CD1c-positive myeloid dendritic cell (primary cell): ENCODE results near the gene CLEC1B.
"Not testable (repeated sequence)": the region's sequence is repeated elsewhere in the genome, so short reads cannot be mapped to it uniquely, and the experiment has no call there.

Source experiments
- DNase-seq: peaks from one replicate; pipeline ENCODE4 v3.0.0-alpha.2; 2016; ENCODE audit errors: extremely low spot score

CLEC1B gene

DNA sequence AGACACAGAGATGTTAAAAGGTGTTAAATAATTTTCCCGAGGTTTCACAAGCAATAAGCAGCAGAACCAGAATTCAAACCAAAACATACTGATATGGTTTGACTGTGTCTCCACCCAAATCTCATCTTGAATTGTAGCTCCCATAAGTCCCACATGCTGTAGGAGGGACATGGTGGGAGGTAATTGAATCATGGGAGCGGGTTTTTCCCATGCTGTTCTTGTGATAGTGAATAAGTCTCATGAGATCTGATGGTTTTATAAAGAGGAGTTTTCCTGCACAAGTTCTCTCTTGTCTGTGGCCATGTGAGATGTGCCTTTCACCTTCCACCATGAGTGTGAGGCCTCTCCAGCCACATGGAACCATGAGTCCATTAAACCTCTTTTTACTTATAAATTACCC is 24.2 kb downstream of the CLEC1B start:
- DNase-seq: not testable (repeated sequence)

DNA sequence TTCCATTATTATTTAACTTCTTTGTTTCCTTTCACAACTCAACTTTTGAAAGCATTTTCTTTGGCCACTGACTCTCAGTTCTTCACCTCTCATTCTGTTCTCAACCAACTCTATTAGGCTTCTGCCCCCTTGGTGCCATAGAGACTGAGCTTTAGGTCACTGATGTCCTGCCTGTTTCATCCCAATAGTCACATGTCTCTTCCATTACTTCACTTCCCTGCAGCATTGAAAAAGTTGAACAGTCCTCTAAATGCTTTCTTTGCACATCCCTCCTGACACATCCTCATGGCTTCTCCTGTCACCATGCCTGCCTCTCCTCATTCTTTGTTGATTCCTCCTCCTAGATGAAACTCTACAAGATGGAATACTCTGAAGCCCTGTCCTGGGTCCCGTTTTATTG is 25.0 kb downstream of the CLEC1B start:
- peak; percentile 32 for DNase-seq

GRCh38 chr12:9971181-9971580 is 27.7 kb downstream of the CLEC1B start, which contains the start of gene CLEC12A:
Gene CLEC12A, plus strand, starts transcription at chr12:9971409. Its CDS starts 188 bp downstream, at chr12:9971597.
- DNase-seq: peak; percentile 81

- no peak for DNase-seq
Observed at GRCh38 chr12:9969673-9970072, 29.2 kb downstream of the CLEC1B start.

GRCh38 chr12:9961901-9962300 is 37.0 kb downstream of the CLEC1B start:
- DNase-seq: no peak

DNA sequence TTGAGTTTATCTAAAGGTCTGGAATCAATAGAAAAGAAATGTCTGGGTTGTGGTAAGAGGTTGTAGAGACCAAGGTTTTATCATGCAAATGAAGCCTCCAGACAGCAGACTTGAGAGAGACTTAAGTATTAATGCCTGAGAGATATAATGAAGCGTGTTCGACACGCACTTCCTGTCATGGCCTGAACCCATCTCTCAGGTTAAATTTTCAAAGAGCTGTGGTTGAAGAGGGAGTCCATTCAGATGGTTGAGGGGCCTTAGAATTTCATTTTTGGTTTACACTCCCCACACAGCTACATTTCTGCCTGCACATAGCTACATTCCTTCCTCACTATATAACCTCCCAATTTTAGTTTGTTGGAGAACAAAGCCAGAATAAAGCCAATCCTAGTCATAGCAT is 37.8 kb downstream of the CLEC1B start:
- DNase-seq: no peak

GRCh38 chr12:9960590-9960989 is 38.3 kb downstream of the CLEC1B start:
- DNase-seq: peak; percentile 55

DNA sequence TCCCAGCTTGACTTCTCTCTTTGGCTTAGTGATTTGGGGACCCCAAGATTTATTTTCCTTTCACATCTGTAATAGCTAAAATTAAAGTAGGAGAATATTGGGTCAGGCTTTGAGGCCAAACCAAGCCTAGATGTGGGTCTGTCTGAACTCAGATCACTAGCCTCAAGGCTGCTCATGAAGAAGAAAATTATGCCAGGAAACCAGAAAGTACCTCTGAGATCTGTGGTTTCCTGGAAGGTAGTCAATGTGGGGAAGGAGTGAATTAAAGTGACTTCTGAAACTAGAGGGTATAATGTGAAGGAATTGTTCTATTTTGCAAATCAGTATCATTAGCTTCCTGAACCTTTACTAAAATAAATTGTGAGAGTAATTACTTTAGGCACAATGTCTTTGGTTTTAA is 41.1 kb downstream of the CLEC1B start:
- no peak for DNase-seq

- DNase-seq: not testable (repeated sequence)
Observed at GRCh38 chr12:9952954-9953729, 45.8 kb downstream of the CLEC1B start.

GRCh38 chr12:9951026-9951675 is 47.8 kb downstream of the CLEC1B start:
- DNase-seq: no peak

- peak; percentile 72 for DNase-seq
Observed at GRCh38 chr12:9948606-9949296, 50.2 kb downstream of the CLEC1B start.

DNA sequence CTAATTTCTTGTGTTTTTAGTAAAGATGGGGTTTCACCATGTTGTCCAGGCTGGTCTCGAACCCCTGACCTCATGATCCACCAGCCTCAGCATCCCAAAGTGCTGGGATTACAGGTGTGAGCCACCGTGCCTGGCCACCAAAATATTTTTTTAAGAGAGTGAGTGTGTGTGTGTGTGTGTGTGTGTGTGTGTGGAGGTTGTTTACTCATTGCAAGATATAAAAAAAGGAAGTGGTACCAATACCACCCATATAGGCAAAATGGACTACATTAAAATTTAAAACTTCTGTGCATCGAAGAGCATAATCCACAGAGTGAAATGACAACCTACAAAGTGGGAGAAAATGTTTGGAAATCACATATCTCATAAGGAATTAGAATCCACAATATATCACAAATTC is 51.2 kb downstream of the CLEC1B start:
- peak; percentile 45 for DNase-seq

- DNase-seq: peak; percentile 60
Observed at GRCh38 chr12:9944391-9944790, 54.5 kb downstream of the CLEC1B start.

DNA sequence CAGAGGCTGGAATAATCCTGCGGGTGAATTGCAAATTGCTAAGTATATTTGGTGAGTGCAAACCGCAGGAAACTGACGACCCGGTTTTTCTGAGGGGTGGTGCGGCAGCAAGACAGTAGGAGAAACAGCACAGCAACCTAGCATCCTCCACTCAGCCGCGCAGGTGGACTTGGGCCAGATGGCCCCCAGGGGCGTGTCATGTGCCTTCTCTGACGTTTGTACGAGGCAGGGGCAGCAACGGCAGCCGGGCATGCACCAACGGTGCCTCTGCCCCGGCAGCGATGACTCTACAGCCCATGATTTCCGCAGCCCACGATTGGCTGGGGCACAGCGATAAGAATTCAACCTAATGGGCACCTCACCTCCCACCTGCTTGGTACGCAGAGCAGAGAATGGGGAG is 55.7 kb downstream of the CLEC1B start:
- DNase-seq: no peak
